HG03565 (cell line): ENCODE results near the gene JARID2.

Experiments used
- ATAC-seq: cut with Tn5 transposase; IDR thresholded peaks from one replicate; pipeline ENCODE4 v1.9.1; 2021; ENCODE audit warnings: mild to moderate bottlenecking, moderate library complexity; ENCODE audit not compliant: unreplicated experiment

JARID2 gene

GRCh38 chr6:15350386-15351083 lies 104.7 kb downstream of the JARID2 start:
- no peak for ATAC-seq

- ATAC-seq = no peak
Observed at GRCh38 chr6:15351631-15352030, 105.8 kb downstream of the JARID2 start.

GRCh38 chr6:15352220-15352619 lies 106.4 kb downstream of the JARID2 start:
- ATAC-seq = no peak

- no peak for ATAC-seq
Observed at GRCh38 chr6:15352845-15353244, 107.0 kb downstream of the JARID2 start.

- no peak for ATAC-seq
Observed at GRCh38 chr6:15355683-15356099, 109.8 kb downstream of the JARID2 start.

- no peak for ATAC-seq
Observed at GRCh38 chr6:15356179-15356578, 110.3 kb downstream of the JARID2 start.

- ATAC-seq = no peak
Observed at GRCh38 chr6:15356937-15357336, 111.1 kb downstream of the JARID2 start.

GRCh38 chr6:15357782-15358181 lies 111.9 kb downstream of the JARID2 start:
- ATAC-seq = no peak

GRCh38 chr6:15358579-15359327 lies 112.9 kb downstream of the JARID2 start:
- ATAC-seq = no peak

GRCh38 chr6:15359335-15359862 lies 113.5 kb downstream of the JARID2 start:
- ATAC-seq = no peak

- ATAC-seq = no peak
Observed at GRCh38 chr6:15360300-15360699, 114.4 kb downstream of the JARID2 start.

GRCh38 chr6:15361197-15361596 lies 115.3 kb downstream of the JARID2 start:
- no peak for ATAC-seq

- no peak for ATAC-seq
Observed at GRCh38 chr6:15362274-15363160, 116.6 kb downstream of the JARID2 start.

GRCh38 chr6:15363164-15363522 lies 117.3 kb downstream of the JARID2 start:
- no peak for ATAC-seq

GRCh38 chr6:15363523-15364400 lies 117.9 kb downstream of the JARID2 start:
- ATAC-seq = peak; percentile 37

GRCh38 chr6:15364401-15365037 lies 118.7 kb downstream of the JARID2 start:
- ATAC-seq = no peak

GRCh38 chr6:15365273-15365687 lies 119.4 kb downstream of the JARID2 start:
- ATAC-seq = no peak

- no peak for ATAC-seq
Observed at GRCh38 chr6:15366003-15366535, 120.2 kb downstream of the JARID2 start.

GRCh38 chr6:15366879-15367278 lies 121.0 kb downstream of the JARID2 start:
- ATAC-seq = no peak
